ENCODE measurements around the gene TOR1AIP2. TPM values are rescaled to one million over a fixed set of nuclear protein-coding genes. Genes with fewer than 3 reads are reported as not detected.

Gene TOR1AIP2
- total and polyA plus RNA-seq, 2 of the 8 experiments (the other 6 are each of a cell fraction or from before 2014, with no cell fraction given), result 12.1 to 75.2 TPM

GRCh38 chr1:179860652-179861051, 17.0 kb downstream of the TOR1AIP2 start:
- WGBS, 2 experiments (ENCODE audit: extremely low coverage in 1 of 2, insufficient coverage in 1 of 2, insufficient read length in 1 of 2, insufficient replicate concordance in 2 of 2, low coverage in 1 of 2, low lambda C conversion rate in 2 of 2, missing lambda C conversion rate in 1 of 2), result 96% methylated on average over 3 of the region's 3 CpGs; no CpG with 5 or more reads in 1 of the 2 experiments
- no peaks in the 10 kb centered on the region for H3K79me2 ChIP-seq (ENCODE audit: control insufficient read depth in 1 of 2, insufficient read depth in 2 of 2, low read length in 2 of 2)
- FAIRE-seq, result no peak

More at GRCh38 chr1:179860652-179861051, 17.0 kb downstream of the TOR1AIP2 start:
- Histone ChIP-seq H3K4me3 (ENCODE audit: extremely low read depth in 1 of 4, insufficient read depth in 2 of 4, low read depth in 3 of 4, low read length in 4 of 4) (no peak overlapping the region), H2BK20ac (ENCODE audit: low read length) (no peak overlapping the region), H3K23me2 (ENCODE audit: low read depth, low read length) (no peaks in the 10 kb centered on the region), H4K8ac (ENCODE audit: extremely low read depth, insufficient read depth, low read length) (no peak overlapping the region), H2BK5ac (ENCODE audit: low read depth, low read length) (no peak overlapping the region), H4K20me1 (replicated peaks in 1 of 2; ENCODE audit: control insufficient read depth in 1 of 2, insufficient read depth in 2 of 2, low read length in 2 of 2) (peaks cover 0 to 1% of the 10 kb centered on the region in 2 experiments), H3K4me1 (replicated peaks in 1 of 4; ENCODE audit: control insufficient read depth in 3 of 4, insufficient read depth in 4 of 4, low read length in 3 of 4) (no peaks in the 10 kb centered on the region), H3K18ac (ENCODE audit: extremely low read depth, low read length) (no peak overlapping the region), H2AK5ac (ENCODE audit: low read depth, low read length) (no peak overlapping the region), H3K36me3 (ENCODE audit: control insufficient read depth in 2 of 4, insufficient read depth in 4 of 4, low read length in 3 of 4) (peaks cover 2 to 36% (median 16%) of the 10 kb centered on the region in 4 experiments), H3K79me1 (ENCODE audit: low read depth, low read length) (no peaks in the 10 kb centered on the region; the same call in 1 of the 2 replicates), H4K5ac (ENCODE audit: insufficient read length, low read depth, low read length) (no peak overlapping the region), H2AFZ (ENCODE audit: low read length) (no peak overlapping the region), H4K91ac (replicated peaks; ENCODE audit: insufficient read length, low read length) (no peak overlapping the region), H3K4ac (replicated peaks; ENCODE audit: insufficient read length, low read depth, low read length) (no peak overlapping the region), H3K56ac (replicated peaks; ENCODE audit: insufficient read length, low read depth, low read length) (no peak overlapping the region), H3K23ac (ENCODE audit: insufficient read length) (no peak overlapping the region), H3K27ac (ENCODE audit: low read depth, low read length) (no peak overlapping the region), H2BK120ac (replicated peaks; ENCODE audit: low read depth, low read length) (no peak overlapping the region), H3K4me2 (ENCODE audit: insufficient read depth in 1 of 2, low read depth in 2 of 2, low read length in 2 of 2) (no peak overlapping the region), H2BK15ac (ENCODE audit: low read length) (no peak overlapping the region), H3K27me3 (replicated peaks in 1 of 4; ENCODE audit: control insufficient read depth in 3 of 4, extremely low read depth in 1 of 4, insufficient read depth in 3 of 4, low read length in 3 of 4) (no peaks in the 10 kb centered on the region), H3K14ac (ENCODE audit: insufficient read length) (no peak overlapping the region), H3K9me3 (ENCODE audit: insufficient read depth in 2 of 2, low read depth in 1 of 2, low read length in 1 of 2) (no peaks in the 10 kb centered on the region), H3K9ac (replicated peaks in 1 of 4; ENCODE audit: extremely low read depth in 1 of 4, low read depth in 3 of 4, low read length in 3 of 4) (no peak overlapping the region), H2BK12ac (ENCODE audit: low read depth, low read length) (no peak overlapping the region)
- no peak for DNase-seq (ENCODE audit: low read depth in 1 of 2, low spot score in 2 of 2)
- CTCF ChIA-PET (ENCODE audit: partially characterized antibody), result no interaction called here
- no peak for TF ChIP-seq SP4 (IDR thresholded peaks at IDR 0.05; ENCODE audit: low read length)
- no peak for TF ChIP-seq EZH2 (IDR thresholded peaks at IDR 0.05; ENCODE audit: low read depth, low read length, severe bottlenecking)
- no peak for TF ChIP-seq JUN (IDR thresholded peaks at IDR 0.05; ENCODE audit: low read depth, low read length)
- POLR2A ChIA-PET (ENCODE audit: partially characterized antibody), result no interaction called here

All from H1 (cell line).